GM18870 (cell line): ENCODE results near the gene DMAC2L.

ENCODE experiments used
- ATAC-seq: cut with Tn5 transposase; IDR thresholded peaks from one replicate; pipeline ENCODE4 v1.9.1; 2021; ENCODE audit warnings: moderate library complexity; ENCODE audit not compliant: unreplicated experiment

Gene DMAC2L

DNA sequence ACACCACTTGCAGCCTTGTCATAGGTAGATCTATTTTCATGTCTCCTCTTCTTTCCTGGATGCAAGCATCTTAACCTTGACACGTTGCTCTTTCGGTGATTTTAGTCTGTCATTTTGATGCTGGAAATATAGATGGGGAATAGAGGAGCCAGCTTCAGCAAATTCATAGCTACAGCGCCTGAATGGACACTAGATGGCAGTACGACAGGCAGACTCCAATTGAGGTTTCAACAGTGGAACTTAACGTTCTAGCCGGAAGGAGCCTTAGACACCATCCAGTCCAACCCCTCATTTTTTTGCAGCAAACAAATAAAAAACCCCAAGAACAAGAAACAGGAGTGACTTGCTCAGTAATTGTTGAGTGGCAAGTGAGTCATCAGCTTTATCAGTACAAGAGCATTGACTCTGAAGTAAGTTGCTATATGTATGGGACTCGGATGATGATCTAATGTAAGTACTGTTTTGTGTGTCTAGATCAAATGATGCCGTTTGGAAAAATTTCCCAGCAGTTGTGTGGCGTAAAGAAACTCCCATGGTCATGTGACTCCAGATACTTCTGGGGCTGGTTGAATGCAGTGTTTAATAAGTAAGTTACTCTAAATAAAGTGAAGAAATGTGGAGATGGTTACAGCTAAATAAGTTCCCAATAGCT, 9.0 kb downstream of the DMAC2L start:
- peak; percentile 80 for ATAC-seq

DNA sequence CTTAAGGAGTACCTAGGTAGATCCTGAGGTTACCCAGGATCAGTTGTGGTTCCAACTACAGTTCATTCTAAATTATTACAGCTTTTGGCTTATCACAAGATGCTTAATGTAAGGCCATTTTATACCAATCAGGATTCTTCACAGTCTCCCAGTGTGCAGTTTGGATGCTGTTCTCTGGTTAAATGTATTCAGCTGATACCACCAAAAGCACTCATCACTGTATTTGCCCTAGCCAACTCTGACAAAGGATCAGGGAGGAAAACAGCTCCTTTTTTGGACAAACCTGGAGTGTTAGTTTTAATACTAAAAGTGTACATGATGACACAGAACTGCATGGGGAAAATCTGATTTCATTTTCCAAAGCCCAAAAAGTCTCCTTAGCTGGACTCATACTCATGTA, 19.5 kb downstream of the DMAC2L start:
- no peak for ATAC-seq

DNA sequence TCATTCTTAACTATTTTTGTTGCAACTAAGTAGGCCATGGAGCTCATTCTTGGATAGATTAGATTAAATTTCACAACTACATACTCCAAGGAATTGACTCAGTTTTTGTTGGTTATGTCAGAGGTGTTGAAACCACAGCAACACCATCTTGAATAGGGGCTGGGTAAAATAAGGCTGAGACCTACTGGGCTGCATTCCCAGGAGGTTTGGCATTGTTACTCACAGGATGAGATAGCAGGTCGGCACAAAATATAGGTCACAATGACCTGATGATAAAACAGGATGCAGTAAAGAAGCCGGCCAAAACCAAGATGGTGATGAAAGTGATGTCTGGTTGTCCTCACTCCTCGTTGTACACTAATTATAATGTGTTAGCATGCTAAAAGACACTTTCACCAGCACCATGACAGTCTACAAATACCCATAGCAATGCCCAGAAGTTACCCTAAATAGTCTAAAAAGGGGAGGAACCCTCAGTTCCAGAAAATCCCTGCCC, 20.9 kb downstream of the DMAC2L start:
- ATAC-seq, result no peak

DNA sequence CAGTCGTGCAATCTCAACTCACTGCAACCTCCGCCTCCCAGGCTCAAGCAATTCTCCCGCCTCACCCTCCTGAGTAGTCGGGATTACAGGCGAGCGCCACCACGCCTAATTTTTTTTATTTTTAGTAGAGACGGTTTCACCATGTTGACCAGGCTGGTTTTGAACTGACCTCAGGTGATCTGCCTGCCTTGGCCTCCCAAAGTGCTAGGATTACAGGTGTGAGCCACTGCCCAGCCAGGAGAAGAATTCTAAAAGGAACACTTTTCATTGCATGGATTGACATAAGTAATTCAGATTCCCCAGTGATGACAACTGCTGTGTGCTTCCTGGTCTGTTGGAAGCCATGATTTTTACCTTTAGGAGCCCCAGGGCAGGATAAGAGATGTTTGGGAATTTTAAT, 22.1 kb downstream of the DMAC2L start:
- ATAC-seq, result no peak

DNA sequence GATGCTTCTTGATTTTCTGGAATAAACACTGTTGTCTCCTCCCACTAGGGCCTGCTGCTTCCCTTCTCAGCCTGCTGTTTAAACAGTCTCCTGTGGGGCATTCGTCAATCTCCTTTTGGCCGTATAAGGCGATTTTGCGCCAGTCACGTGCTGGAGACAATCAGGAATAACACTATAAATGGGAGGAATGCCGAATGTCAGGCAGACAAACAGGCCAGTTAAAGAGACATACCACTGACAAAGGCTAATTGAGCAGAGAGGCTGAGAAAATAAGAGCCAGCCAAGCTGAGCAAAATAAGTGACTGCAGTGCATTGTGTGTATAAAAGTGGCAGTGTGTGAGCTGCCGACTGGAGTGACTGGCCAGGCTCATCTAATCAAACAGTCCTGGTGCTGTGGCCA, 23.3 kb downstream of the DMAC2L start:
- no peak for ATAC-seq

DNA sequence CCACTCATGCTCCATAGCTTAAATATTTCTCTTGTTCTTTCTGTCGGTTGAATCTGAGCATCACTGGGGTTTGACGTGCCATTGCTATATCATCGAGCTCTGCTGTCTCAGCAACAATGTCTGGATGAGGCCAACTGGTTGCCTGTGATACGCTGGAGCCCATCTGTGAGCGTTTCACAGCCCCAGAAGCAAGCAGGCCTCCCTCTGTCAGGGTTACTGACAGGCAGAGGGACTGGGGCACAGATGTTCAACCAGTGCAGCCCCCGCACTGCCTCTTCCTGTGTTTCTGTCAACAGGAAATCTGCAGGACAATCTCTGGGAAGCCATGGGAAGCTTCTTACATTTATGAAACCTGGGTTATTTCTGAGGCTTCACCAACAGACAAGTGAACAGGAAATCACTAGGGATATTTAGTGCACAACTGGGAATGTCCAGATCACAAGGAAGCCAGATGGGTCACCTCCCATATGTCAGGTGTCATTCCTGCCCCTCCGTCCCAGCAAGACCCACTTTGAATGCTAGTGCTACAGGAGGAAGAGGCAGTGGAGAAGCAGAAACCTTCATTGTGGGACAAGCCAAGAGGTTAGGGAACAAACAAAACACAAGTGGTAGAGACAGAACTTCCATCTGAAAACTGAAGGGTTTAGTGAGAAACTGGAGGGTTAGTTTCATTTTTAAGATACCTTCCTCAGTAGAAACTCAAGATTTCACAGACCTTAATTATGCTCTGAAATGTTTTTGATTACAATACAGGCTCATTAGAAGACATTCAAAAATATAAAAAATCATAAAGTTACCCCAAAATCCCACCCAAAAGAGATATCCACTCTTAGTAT, 24.1 kb downstream of the DMAC2L start:
- ATAC-seq, result no peak

DNA sequence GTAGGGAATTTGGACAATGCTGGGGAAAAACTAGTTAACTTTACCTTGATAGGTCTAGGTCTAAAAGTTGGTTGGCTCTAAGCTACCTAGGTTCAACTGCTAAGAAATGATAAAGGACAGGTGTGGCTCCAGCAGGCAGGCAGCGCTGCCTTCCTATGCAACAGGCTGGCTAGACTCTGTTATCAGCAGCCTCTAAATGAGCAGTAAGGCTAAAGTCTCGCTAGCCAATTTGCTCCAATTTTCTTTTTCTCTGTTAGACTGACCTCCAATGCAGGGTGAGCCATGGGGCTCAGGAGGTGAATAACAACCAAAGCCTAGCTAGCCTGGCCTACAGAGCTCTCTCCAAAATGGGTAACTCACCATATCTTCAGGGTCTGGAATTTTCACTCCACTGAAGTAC, 26.5 kb downstream of the DMAC2L start:
- ATAC-seq, result no peak

DNA sequence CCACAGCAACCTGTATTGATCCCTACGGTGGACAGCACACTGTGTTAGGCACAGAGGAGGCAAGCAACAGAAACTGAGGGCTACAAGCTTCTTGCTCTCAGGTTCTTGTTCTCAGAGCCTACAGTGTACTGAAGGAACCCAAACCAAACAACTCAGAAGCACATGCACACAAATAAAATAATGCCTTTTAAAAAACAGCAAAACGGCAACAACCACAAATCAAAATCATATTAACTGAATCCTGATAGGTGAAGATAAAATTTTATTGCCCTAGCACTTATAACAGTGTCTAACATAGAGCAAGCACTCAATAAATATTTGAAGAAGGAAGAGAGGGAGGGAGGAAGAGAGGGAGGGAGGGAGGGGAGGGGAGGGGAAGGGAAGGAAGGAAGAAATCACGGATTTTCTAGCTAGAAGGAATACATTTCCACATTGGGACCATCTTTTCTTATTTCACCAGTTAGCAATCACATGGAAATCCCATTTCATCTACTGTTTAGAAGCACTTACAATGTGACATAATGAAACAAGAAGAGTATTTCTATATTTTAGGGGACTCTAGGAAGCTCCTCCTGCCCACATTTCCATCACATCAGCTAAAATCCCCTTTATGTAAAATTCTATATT, 27.2 kb downstream of the DMAC2L start:
- ATAC-seq, result no peak

DNA sequence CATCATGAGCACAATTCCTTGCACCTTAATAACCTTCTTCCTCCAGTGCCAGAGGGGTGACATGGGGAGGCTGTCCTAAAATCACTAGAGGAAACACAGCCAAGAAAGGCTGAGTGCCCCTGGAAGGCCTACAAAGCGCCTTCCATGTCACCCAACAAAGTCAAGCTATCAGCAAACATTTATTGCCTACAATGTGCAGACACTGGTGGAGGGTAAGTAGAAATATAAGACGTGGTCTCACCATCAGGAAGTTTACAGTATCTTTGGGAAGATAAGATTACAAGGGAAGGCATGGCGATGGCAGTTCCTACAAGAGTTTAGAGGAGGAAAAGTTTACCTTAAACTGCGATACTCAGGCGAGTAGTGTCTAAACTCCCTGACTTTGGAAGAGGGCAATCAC, 27.9 kb downstream of the DMAC2L start:
- ATAC-seq, result no peak

DNA sequence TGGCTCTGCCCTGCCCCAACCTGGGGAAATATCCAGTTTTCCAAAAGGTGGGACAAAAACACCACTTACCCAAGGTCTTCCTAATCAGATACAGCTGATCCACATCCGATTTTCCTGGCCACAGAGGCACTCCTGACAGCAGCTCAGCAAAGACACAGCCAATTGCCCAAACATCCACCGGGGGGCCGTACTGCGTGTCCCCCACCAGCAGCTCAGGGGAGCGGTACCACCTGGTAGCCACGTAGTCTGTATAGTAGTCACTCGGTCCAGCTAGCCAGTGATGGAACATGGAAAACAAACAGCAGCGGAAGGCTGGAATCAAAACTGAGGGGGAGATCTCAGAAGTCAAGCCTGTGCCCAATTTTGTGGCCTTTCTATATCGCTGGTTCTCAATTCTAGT, 28.8 kb downstream of the DMAC2L start:
- no peak for ATAC-seq

DNA sequence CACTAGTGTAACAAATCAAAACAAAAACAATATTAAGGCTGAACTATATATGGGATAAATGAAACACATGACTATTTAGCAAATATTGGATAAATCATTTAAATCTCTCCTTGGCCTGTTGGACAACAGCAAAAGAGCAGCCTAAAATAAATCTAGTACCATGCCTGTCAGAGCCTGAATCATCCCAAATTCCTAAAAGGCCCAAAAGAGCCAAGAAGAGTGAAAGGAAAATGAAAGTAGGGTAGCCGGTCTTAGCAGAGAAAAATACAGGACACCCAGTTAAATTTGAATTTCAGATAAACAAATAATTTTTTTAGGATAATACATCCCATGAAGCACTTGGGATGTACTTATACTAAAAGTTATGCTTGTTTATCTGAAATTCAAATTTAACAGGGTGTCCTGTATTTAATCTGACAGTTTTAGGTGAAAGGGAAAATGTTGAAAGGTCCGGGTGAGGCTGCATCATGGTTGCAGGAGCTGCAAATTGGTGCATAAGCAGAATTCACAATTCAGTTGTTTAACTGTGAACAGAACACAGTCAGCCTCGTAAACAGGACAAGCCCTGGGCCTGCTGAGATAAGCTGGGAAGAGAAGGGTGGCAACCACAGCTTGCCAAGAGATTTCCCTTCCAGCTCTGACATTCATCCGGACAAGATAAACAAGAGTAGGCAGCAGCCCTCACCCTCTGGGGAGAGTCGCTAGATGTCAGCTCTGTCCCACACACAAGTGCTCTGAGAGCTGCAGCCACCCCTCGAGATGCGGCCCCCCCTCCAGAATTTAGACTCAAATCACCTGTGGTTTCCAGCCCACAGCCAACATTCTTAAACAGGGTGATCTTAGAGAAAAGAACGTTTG, 30.3 kb downstream of the DMAC2L start:
- ATAC-seq, result no peak

DNA sequence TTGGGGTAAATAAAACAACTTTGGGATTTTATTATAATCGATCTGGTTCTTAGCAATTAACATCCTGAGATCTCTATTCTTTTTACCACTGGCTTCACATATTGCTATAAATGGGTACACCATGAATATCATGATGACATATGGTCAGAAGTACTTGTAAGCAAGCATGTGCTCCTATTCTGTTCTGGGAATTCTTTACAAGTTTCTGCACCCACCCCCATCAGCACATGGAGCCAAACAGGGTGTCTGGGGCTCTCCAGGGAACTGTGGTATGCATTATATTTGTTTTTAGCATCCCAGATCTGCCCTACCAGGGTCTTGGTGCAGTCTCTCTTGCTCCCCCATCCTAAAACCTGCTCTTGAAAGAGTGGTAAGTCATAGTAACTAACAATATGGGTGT, 31.3 kb downstream of the DMAC2L start:
- no peak for ATAC-seq

DNA sequence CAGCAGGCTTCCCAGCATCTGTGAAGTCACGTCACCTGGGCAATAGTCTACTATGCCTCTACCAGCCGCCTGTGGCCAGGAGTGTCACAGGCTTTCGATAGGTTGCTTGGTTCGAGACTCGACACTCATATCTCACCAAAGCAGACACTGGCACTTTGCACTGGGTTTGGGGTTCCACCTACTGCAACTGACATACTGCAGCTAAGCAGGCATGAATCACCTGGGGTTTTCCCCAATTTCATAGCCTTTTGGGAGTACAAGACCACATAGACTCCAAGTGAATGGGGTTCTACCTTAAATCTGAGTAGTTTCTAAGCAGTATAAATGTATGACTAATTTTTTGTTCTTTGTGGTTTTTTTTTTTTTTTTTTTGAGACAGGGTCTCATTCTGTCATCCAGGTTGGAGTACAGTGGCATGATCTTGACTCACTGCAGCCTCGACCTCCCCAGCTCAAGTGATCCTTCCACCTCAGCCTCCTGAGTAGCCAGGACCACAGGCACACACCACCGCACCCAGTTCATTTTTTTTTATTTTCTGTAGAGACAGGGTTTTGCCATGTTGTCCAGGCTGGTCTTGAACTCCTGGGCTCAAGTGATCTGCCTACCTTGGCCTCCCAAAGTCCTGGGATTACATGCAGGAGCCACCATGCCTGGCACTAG, 32.1 kb downstream of the DMAC2L start:
- peak; percentile 87 for ATAC-seq

DNA sequence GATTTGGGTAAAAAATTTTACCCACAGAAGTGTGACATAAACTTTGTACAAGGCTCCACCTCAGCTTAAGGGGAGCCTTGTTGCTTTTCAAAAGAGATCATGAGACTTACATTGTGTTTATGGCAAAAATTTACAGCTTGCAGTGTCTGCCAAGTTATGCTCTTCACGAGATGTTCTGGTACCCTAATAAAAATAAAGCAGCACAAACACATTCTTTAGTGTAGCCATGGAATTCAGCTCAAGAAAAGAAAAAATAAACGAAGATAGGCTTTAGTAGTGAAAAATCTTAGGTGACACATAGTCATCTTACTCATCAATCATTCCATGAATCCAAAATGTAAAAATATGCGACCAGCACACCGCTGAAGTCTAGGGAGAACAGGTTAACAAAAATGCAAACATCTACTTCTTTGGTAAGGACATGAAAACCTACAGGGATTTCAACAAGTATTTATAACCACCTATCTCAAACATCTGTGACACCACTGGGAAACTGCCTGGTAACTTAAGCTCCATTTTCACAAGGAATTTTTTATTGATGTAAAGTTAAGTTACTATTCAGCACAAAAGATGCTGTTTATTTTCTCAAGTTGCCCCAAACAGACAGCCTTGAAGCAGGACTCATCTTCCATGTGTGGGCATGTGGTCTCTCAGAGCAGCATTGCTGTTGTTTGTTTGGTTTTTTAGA, 32.9 kb downstream of the DMAC2L start:
- no peak for ATAC-seq

DNA sequence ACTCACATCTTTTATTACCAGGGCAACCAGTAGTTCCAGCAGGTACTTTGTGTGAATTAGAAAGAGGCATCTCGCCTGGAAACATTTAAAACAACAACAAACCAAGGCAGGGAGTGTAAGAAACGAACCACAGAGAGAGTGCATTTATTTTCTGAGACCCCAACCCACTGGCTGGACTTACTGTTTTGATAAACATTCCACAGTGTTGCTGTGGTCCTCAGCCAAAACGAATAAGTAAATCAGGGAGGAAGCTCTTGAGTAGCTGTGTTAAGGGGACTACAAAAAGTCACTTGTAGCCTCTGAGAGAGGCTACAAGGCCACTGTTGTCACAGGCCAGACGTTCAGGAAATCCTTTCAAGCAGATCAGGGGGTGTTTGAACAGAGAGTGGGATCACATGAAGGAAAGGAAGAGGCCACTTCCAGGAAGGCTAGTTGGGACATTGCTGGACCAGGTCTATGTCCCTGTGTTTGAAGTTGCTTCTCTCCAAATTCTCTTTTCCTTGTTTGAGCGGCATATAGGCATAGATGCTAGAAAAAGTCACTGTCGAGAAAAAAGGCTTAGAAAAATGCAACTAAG, 33.8 kb downstream of the DMAC2L start:
- ATAC-seq, result no peak

DNA sequence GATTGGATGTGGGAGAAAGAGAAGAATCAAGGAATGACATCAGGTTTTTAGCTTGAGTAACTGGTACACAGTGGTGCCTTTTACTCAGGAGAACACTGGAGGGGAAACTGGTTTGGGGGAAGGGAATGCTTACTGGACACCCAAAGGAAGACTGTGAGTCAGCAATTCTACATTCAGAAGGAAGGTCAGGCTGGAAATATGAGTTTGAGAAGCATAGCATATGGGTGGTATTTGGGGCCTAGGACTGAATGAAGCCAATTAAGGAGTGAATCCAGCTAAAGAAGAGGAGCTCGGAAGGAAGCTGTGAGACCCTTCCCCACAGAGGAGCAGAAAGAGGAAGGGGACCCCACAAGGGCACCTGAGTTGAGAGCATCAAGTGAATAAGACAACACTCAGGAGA, 35.4 kb downstream of the DMAC2L start:
- no peak for ATAC-seq

DNA sequence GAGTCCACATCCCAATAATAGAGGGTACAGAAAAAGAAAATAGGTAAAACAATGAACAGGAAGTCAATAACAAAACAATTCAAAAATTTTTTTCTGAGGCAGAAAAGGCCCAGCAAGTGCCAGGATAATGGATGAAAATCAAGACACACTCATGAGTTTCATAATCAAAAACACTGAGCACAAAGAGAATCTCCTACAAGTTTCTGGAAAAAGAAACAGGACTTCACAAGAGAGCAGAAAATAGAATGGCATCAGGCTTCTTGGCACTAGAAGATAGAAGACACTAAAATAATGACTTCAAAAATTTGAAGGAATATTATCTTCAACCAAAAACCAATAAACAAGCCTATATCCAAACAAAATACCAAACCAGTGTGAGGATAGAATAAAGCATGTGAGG, 36.8 kb downstream of the DMAC2L start:
- ATAC-seq, result no peak

DNA sequence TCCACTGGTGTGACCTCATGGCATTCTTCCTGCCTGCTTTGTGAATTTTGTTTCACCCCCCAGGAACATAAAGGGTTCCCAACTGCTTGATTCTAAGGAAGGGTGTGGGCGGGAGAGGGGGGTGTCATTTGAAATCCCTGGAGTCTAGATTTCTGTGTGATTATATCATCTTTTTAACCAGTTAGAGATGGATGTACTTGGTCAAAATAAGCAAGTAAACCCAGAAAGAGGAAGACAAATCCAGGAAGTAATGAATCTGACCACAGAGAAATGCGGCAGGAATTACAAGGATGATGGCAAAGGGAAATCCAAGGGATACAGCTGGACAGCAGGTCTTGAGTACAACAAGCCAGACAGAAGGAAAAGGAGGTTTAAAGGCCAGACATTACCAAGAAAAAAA, 38.9 kb downstream of the DMAC2L start:
- no peak for ATAC-seq

DNA sequence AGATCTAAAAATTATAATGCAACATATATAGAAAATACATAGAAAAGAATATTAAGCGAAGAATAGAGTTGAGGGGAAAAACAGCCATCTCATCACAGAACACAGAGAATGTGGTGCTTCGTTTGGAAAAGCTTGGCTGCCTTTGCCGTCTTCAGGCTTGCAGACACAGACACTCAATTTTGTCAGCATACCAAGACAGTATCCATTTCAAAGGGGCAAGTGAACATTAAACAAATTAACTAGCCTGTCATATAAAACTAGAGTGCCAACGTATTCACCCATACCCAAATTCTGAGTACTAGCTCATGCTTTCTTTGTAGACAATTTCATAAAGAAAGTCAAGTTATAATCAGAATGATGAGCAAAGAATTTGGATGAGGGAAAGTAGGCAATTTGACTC, 40.5 kb downstream of the DMAC2L start:
- no peak for ATAC-seq

DNA sequence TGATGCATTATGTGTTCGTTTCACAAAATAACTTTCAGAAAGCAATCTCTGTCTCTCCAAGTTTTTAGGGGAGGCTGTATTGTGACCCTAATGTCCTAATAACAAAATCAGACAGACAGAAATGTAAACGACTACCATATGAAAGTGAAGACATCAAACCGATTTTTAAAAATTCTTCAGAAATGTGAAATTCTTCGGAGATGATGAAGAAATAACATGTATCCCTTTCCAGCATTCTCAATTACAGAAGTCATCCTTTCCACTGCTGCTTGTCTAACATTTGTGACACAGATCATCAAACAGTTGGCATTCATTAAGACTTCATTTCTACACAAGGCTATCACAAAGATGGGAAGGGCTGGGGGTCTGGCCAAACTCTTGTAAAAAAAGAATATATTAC, 41.0 kb downstream of the DMAC2L start:
- ATAC-seq, result no peak
